HG03342 (cell line): ENCODE measurements around the gene TOLLIP.

Experiments
- ATAC-seq: cut with Tn5 transposase; IDR thresholded peaks from one replicate; pipeline ENCODE4 v1.9.1; 2021; ENCODE audit warnings: mild to moderate bottlenecking, moderate library complexity; ENCODE audit not compliant: unreplicated experiment

The TOLLIP gene

DNA sequence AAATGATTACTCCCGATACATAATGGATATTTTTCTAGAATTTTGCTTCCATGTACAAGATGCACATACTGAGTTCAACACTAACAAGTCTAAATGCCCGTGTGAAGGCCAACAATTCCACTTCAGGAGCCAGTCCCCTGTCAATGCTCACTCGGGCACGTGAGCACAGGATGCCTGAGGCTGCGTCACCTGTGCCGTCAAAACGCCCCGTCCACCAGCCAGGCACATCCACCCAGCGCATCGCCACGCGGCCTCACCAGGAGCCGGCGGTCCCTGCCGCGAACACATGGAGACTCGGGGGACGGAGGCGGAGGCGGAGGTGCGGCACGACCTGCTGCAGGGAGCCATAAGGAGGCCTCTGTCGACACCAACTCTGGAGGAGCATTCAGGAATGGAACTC is 9.8 kb downstream of the TOLLIP start:
- no peak for ATAC-seq

DNA sequence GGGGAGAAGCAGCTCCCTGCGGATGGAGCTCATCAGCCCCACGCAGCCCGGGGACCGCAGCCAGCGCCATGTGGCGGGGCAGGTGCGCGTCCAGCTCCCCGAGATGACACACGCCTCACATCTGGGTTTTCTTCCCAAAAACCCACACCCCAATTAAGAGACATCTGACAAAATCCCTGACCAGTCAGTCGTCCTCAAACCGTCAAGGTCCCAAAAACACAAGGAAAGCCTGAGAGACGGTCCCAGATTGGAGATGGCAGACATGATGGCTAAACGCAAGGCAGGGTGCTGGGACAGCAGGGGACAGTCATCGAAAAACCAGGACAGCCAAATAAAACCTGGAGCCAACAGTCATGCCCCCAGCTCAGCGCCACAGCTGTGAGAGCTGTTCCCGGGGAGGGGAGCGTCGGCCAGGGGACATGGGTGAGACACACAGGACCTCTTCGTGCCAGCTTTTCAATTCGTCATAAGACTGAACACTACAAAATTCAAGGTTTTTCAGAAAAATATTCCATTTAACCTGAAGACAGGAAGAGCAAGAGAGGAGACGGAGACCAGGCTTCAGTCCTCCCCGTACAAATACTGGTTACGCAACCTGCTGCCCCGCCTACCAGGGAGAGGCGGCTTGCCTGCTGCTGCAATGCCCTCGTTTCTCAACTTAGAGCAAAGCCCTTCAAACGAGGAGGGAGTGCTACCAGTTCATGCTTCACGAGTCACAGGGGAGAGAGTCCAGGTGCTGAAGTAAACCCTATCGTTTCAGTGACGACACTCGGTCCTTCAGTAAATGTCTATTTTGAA is 10.5 kb downstream of the TOLLIP start:
- ATAC-seq: no peak

DNA sequence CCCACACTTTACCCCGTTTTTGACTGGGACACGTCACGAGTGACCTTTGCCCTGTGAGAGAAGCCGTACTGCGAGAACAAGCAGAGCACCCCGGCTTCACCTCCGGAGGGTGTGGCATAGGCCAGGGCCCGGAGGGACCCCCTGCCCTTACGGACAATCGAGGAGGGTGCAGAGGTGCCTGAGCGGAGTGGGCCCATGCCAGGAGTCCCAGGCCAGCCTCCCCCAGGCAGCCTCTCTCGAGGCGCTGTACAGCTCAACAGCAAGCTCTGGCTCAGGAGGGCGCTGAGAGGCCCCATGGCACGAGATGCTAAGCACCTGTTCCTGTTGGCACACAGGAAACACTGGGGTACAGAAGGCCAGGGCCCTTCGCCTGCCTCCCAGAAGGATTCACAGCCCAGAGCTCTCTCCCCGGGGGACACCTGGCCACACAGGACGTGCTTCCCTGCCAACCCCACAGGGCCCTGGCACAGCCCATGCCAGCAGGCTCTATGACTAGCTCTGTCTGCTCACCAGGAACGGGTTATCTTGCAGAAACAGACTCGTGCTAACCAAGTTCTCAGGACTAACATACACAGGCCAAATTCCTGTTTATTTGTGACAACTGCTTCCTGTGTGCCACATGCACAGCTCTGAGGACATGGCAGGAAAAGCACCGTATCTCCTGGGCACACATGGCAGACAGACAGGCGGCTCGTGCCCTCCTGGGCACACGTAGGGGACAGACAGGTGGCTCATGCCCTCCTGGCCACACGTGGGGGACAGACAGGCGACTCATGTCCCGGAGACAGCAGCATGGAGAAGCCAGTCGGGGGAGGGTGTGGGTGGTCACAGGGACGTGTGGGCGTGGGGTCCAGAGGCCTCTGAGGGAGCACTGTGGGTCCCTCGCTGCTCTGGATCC is 11.6 kb downstream of the TOLLIP start:
- no peak for ATAC-seq

DNA sequence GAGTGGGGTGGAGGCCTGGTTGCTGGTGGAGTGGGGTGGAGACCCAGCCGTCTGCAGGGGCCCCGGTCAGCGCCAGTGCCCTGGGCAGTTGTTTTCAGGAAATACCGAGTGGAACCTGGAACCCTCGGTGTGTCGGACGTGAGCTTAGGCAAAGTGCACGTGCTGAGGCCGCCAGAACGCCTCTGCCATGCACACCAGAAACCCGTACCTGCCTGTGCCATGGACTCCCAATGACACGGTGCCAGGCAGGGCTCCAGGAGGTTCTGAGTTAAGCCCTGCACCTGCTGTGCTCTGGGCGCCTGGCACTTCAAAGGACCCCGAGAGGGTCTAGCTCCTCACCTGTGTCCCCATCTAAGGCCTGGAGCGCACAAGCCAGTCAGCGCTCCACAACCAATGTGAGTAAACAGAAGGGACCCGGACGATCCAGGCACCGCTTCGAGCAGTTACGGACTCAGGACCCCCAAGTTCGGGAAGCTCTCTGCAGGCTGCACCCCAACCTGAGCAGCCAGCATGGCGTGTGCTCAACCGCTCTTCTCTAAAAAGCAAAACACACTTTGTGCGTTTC is 12.3 kb downstream of the TOLLIP start:
- ATAC-seq: no peak

DNA sequence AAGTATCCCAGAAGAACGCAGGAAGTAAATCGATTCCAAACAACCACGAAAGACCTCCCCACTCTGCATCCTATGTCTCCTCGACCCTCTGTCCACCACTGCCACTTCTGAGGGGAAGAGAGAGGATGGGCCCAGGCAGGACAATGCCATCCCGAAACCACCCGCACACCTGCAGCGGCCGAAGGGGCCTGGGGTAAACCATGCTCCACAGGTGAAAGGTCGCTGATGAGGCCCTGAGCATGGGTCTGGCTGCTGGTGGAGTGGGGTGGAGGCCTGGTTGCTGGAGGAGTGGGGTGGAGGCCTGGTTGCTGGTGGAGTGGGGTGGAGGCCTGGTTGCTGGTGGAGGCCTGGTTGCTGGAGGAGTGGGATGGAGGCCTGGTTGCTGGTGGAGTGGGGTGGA is 13.1 kb downstream of the TOLLIP start:
- no peak for ATAC-seq

DNA sequence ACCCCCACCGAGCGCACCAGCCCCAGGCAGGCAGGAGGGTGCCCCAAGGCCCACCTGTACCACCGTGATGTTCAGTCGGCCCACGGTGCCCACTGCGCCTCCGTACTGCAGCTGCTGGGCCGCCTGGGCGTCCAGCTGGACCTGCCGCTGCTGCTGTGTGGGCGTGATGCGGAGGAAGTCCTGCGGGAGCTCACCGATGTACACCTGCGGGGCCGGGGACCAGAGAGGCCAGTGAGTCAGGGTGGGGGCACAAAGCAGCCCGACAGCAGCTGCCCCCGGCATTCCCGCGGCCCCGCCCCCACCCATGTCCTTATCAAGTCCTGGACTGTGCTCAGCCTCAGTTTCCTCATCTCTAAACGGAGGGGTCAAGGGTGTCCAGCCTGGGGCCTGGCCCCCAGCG is 13.8 kb downstream of the TOLLIP start:
- no peak for ATAC-seq

DNA sequence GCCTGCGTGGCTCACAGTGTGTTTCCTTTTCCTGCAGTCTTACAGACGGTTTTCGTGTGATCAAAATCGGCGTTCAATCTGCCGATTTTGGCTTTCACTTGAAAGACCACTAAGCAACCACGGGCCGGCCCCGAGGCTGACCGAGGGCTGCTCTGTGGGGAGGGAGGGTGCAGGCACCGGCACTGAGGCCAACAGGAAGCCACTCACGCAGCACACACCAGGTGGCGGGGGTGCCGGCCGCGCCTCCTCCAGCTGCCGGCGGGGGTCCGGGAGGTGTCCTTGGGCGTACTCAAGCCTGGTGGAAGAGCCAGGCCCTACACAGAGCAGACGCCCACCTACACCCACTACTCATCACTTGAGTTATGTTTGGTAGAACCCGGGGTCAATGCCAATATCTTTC is 14.3 kb downstream of the TOLLIP start:
- no peak for ATAC-seq

DNA sequence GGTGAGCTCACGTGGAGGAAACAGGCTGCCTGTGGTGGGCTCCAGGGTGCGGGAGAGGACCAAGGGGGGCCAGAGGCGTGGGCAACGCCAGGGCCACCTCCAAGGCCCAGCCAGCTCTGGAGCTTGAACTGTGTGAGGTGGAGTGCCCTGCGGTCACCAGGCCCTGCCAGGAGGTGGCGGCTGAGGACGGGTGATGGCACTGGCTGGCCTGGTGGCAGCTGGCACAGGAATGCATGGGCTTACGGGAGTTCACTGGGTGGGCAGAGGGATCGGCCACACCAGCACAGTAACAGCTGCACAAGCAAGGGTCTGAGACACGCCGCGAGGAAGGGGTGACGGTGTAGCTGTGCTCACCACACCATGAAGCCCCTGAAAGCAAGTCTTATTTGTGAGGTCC is 15.8 kb downstream of the TOLLIP start:
- no peak for ATAC-seq

DNA sequence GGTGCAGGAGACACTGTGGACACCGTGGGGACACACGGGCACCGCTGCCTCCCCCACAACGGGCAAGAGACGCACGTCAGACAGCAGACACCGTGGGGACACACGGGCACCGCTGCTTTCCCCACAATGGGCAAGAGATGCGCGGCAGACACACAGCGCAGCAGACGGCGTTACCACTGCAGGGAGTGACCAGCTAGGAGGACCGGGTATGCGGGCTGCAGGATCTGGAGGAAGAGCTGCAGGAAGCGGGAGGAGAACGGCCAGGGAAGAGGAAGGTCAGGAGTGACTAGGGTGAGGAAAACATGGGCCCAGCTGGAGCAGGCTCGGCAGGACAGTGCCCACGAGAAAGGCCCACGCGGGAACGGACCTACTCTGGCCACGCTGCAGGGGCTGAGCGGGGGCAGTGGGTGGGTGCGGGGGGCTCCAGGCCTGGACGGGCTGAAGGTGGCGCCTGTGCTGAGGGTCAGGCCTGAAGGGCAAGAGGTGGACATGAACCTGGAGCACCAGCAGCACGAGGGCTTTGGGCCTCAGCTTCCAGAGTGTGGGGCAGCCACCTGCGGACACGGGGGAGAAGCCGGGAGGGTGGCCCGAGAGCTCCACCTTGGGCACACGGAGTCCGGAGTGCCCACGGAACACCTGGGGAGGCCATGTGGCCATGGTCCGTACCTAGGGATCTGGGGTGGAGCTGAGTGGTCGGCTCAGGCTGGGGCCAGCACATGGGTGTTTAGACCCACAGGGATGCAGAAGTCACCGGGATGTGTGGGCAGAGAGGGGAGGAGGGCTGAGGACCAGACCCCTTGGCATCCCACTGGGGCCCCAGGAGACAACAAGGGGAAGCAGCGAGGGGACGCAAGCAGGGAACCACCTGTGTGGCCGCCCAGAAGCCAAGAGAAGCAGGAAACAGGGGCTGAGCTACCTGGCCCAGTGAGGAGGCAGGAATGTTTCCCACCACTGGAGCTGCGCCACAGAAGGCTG is 16.5 kb downstream of the TOLLIP start:
- no peak for ATAC-seq

DNA sequence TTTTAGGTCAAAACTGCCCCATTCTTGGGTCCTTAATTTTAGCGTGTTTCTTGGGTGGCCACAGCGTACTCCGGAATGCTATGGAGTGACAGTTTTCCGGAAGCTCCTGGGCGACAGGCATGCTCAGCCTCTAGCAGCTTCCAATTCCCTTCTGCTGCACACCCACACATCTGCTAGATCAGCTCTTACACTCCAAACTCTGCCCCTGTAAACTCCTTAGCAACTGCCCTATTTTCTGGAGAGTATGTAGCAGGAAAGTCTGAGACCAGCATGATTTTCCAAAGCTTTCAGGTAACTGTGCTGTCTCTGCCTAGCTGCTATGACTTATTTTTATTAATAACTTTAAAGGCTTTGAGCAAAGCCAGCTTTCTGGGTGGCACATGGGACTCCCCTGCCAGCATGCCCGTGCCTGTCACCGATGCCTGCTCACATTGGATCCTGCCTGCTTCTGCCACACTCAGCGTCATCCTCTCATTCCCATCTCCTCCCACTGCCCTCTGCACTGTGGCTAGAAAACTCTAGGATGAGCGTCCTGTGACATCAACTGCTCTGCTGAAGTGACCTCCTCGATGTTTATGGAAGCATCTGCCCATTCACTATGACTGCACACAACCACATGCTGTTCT is 17.3 kb downstream of the TOLLIP start:
- no peak for ATAC-seq

DNA sequence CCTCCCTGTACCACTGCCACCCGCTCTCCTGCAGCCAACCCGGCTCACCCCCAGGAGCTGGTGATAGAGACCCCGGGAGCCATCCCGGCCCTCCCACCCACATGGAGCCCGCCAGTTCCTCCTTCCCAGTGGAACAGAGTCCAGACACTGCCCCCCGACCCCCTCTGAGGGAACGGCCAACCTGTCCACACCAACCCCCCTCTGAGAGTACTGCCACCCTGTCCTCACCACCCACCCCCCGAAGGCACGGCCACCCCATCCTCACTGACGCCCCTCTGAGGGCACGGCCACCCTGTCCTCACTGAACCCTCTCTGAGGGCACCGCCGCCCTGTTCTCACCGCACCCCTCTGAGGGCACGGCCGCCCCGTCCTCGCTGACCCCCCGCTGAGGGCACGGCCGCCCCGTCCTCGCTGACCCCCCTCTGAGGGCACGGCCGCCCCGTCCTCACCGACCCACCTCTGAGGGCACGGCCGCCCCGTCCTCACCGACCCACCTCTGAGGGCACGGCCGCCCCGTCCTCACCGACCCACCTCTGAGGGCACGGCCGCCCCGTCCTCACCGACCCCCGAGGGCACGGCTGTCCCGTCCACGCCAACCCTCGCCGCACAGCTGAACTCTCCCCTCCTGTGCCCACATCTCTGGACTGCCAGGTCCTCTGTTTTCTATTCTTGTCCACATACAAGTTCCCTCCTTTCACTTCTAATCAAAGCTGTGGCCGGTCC is 18.0 kb downstream of the TOLLIP start:
- no peak for ATAC-seq

DNA sequence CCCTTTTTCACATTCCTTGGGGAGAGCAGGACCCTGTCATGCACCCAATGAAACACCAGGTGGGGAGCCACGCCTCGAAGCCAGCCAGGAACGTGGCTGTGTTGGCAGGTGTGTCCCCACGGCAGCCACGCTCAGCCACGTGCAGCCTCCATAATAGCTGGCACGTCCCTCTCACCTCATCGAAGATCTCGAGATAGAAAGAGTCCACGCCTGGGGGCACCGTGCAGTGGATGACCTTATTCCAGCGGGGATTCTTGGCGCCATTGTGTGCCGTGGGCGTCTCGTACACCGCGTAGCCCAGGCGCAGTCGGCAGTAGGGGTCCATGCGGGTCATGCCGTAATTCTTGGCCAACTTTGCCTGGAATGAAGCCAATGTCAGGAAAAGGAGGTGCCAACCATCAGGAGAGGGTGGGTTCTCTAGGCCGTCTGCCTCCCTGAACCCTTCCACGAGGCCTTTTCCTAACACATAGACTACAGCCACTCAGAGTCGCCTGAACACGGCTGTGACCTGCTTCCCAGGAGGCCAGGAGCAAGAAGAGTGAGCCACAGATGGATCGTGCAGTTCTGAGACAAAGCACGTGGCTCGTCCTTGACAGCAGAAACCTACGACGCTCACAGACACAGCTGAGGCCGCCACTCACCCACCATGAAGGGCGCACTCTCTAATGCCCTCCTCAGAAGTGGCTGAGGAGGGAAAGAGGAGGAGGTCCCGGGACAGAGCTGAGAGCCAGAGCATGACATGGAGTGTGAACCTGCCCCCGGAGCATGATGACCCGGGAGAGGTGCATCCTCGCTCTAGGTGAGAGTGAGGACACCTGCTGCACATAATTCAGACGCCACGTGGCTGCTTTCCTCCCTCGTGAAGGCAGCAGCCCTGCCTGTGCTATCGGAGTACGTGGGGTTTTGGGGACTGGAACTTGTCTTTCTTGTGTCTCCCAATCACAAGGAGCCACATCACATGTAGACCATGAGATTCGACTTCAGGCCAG is 19.1 kb downstream of the TOLLIP start:
- no peak for ATAC-seq

DNA sequence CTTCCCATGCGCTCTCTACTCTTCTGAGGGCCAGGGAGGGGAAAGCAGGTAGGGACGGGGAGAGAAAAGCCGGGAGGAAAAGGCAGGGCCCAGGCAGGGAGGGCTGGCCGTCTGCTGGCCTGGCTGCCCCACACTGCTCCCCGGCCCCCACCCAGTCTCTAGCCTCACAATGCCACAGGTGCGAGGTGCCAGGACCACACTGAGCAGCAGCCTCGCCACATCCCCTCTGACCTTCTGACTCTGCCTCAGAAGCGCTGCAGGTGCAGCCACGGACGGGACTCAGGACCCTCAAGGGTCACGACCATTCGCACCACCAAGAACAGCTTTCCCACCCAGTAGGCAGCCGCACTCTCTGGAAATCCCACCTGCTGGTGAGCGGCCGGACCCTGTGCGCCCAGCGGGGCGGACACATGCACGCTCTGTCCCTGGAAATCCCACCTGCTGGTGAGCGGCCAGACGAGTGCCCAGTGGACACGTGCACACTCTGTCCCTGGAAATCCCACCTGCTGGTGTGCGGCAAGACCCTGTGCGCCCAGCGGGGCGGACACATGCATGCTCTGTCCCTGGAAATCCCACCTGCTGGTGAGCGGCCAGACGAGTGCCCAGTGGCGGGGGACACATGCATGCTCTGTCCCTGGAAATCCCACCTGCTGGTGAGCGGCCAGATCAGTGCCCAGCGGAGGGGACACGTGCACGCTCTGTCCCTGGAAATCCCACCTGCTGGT is 20.1 kb downstream of the TOLLIP start:
- no peak for ATAC-seq

DNA sequence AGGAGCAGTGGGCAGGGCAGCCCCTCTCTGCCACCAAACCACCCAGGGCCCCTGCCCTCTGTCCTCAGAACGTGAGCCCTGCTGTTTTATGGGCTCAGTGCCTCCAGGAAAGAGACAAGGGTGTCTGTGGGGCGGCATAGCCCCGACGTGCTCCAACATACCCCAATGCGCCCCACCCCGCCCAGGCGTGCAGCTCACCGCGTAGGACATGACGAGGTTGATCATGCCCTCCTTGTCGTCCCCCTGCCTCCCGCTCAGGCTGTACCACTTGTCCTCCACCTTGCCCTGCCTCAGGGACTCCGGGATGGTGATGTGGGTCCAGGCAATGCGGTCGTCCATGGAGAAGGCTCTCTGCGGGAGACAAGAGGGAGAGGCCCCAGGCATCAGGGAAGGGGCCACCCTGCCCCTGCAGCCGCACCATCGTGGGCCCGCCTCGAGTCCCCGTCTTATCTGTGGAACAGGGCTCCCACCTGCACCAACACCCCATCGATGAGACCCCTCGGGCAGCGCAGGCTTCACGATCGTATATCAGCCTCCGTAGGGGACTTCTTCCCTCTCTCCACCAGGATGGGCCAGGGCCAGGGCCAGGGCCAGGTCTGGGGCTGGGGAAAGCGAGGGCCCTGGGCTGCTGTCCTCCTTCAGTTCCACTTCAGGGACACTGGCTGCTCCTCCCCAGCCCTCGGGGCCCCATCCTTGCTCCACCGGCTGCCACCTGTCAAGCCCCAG is 20.8 kb downstream of the TOLLIP start:
- ATAC-seq: no peak

DNA sequence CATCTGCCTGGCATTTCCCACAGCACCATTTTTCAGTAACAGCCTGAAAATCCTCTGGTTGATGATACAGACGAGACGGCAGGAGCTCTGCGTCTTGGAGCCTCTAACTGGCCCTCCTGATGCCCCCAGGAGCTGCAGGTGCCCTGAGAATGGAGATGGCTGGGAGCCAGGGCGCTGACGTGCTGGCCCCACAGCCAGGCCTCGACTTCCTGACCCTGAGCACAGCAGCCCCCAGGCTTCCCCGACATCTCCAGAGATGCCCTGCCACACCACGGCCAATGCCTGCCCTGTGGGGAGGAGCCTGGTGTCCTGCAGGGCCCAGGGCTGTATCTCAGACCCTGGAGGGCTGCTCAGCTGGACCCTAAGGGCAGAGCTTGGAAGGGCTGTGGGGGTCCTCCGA is 21.5 kb downstream of the TOLLIP start:
- ATAC-seq: no peak

DNA sequence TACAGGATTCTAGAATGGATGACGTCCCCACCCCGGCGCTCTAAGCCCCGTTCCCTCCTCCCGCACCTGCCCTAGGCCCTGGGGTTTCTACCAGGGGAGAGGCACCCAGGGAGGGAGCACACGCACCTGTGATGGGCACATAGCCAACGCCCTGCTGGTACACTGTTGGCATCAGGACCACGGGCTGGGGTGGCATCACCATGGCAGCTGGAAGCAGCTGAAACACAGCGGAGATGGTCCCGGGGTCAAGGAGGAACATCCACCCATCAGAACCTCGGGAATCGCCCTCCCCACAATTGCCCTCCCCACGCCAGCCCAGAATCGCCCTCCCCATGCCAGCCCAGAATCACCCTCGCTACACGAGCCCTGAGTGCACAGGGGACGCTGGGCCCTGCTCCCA is 23.6 kb downstream of the TOLLIP start:
- no peak for ATAC-seq

DNA sequence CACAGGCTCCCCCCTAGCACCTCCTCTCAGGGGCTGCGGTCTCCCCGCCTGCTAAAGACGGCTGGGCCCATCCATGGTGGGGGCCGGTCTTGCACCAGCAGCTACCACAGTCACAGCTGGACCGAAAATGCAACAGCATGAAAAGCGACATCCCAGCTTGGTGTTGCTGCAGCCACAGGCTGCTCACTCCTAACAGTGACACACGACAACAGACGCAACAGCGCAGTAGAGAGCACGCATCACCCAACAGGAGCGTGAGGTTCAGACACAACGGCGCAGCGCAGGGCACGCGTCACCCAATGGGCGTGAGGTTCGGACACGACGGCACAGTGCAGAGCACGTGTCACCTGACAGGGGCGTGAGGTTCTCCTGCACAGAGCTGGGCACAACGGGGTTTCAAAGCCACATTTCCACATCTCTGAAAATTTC is 24.1 kb downstream of the TOLLIP start:
- ATAC-seq: no peak
